H1 (cell line): ENCODE data around the gene TM7SF3.

Experiments
- EP300 ChIP-seq, 2 experiments: IDR thresholded peaks; 1 replicate in 1 of 2; 2 replicates in 1 of 2; pipeline ENCODE4 v1.6.1; 2011 to 2012; ENCODE audit warnings: low read depth in 2 of 2, low read length in 2 of 2, mild to moderate bottlenecking in 2 of 2, borderline replicate concordance in 1 of 2, inconsistent platforms in 1 of 2, moderate library complexity in 1 of 2
- EZH2 ChIP-seq: fragments of 200-600 bp; sonication (generic); IDR thresholded peaks from 2 replicates; pipeline ENCODE4 v1.7.1; 2012; ENCODE audit warnings: low read depth, mild to moderate bottlenecking, moderate library complexity, low read length, inconsistent platforms; ENCODE audit not compliant: severe bottlenecking
- HDAC2 ChIP-seq, 2 experiments: fragments of 300-600 bp in 1 of 2; sonication (generic) in 1 of 2; IDR thresholded peaks; 2 replicates each; pipeline ENCODE4 v1.6.1; 2011 to 2012; ENCODE audit warnings: low read depth in 2 of 2, low read length in 2 of 2, mild to moderate bottlenecking in 2 of 2, moderate library complexity in 2 of 2, borderline replicate concordance in 1 of 2, inconsistent platforms in 1 of 2
- KDM1A ChIP-seq: fragments of 200-600, 300-600 bp; sonication (generic); IDR thresholded peaks from 2 replicates; pipeline ENCODE4 v1.7.1; 2016; ENCODE audit warnings: mild to moderate bottlenecking, low read length, borderline replicate concordance
- POLR2A ChIP-seq, 2 experiments: IDR thresholded peaks; 1 replicate in 1 of 2; 2 replicates in 1 of 2; pipeline ENCODE4 v1.6.1; 2011; ENCODE audit warnings: low read depth in 2 of 2, low read length in 2 of 2, mild to moderate bottlenecking in 2 of 2; ENCODE audit errors: control extremely low read depth in 1 of 2
- POLR2AphosphoS5 ChIP-seq: IDR thresholded peaks from 2 replicates; pipeline ENCODE4 v1.6.1; 2011; ENCODE audit warnings: low read depth, low read length
- RAD21 ChIP-seq, 2 experiments: IDR thresholded peaks in 1 of 2; conservative IDR thresholded peaks in 1 of 2; 2 replicates each; pipeline ENCODE4 v1.6.1; 2011; ENCODE audit warnings: low read depth in 2 of 2, low read length in 2 of 2, improper control_type of control experiment in 1 of 2, inconsistent platforms in 1 of 2, mild to moderate bottlenecking in 1 of 2, moderate library complexity in 1 of 2
- TCF12 ChIP-seq: IDR thresholded peaks from 2 replicates; pipeline ENCODE4 v1.6.1; 2011; ENCODE audit warnings: low read depth, mild to moderate bottlenecking, low read length
- TF ChIP-seq, protein P1 (sequence below), 3 experiments: IDR thresholded peaks; 1 replicate in 2 of 3; 2 replicates in 1 of 3; pipeline versions ENCODE4 v1.5.1 to v1.6.1; 2011; ENCODE audit warnings: low read length in 3 of 3, mild to moderate bottlenecking in 3 of 3, inconsistent platforms in 2 of 3, low read depth in 1 of 3, moderate library complexity in 1 of 3; ENCODE audit not compliant: insufficient read depth in 1 of 3; ENCODE audit errors: control extremely low read depth in 1 of 3
- TF ChIP-seq, protein P2 (sequence below): IDR thresholded peaks from 2 replicates; pipeline ENCODE4 v1.6.1; 2012; ENCODE audit warnings: inconsistent platforms

DNA sequence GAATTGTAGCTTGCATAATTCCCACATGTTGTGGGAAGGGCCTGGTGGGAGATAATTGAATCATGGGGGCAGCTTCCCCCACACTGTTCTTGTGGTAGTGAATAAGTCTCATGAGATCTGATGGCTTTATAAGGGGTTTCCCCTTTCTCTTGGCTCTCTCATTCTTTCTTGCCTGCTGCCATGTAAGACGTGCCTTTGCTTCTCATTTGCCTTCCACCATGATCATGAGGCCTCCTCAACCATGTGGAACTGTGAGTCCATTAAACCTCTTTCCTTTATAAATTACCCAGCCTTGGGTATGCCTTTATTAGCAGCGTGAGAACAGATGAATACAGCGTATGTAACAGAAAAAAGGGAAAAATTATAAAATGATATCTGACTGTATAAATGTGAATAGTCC lies 47.1 kb upstream of the TM7SF3 start:
- TF ChIP-seq, protein P1, sequence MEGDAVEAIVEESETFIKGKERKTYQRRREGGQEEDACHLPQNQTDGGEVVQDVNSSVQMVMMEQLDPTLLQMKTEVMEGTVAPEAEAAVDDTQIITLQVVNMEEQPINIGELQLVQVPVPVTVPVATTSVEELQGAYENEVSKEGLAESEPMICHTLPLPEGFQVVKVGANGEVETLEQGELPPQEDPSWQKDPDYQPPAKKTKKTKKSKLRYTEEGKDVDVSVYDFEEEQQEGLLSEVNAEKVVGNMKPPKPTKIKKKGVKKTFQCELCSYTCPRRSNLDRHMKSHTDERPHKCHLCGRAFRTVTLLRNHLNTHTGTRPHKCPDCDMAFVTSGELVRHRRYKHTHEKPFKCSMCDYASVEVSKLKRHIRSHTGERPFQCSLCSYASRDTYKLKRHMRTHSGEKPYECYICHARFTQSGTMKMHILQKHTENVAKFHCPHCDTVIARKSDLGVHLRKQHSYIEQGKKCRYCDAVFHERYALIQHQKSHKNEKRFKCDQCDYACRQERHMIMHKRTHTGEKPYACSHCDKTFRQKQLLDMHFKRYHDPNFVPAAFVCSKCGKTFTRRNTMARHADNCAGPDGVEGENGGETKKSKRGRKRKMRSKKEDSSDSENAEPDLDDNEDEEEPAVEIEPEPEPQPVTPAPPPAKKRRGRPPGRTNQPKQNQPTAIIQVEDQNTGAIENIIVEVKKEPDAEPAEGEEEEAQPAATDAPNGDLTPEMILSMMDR (IDR thresholded peaks at IDR 0.05; ENCODE audit: control extremely low read depth in 1 of 3, insufficient read depth in 1 of 3, low read depth in 1 of 3, low read length in 3 of 3), result no peak
- no peak for TF ChIP-seq HDAC2 (IDR thresholded peaks at IDR 0.05; ENCODE audit: borderline replicate concordance in 1 of 2, low read depth in 2 of 2, low read length in 2 of 2)
- TF ChIP-seq POLR2AphosphoS5, result no peak
- no peak for TF ChIP-seq KDM1A
- no peak for TF ChIP-seq POLR2A (IDR thresholded peaks at IDR 0.05; ENCODE audit: control extremely low read depth in 1 of 2, low read depth in 2 of 2, low read length in 2 of 2)
- TF ChIP-seq EP300 (IDR thresholded peaks at IDR 0.05; ENCODE audit: borderline replicate concordance in 1 of 2, low read depth in 2 of 2, low read length in 2 of 2), result no peak
- TF ChIP-seq RAD21 (IDR thresholded peaks at IDR 0.05 in 1 of 2, conservative IDR thresholded peaks at IDR 0.05 in 1 of 2; ENCODE audit: low read depth in 2 of 2, low read length in 2 of 2), result no peak
- TF ChIP-seq TCF12, result no peak
- TF ChIP-seq, protein P2, sequence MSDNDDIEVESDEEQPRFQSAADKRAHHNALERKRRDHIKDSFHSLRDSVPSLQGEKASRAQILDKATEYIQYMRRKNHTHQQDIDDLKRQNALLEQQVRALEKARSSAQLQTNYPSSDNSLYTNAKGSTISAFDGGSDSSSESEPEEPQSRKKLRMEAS, result no peak
- TF ChIP-seq EZH2, result no peak
